ENCODE data around the gene SPESP1.

Gene SPESP1

GRCh38 chr15:68930268-68931022, at the start of gene SPESP1:
TSS of gene SPESP1 (plus strand) at chr15:68930525. CDS start at chr15:68930654, 129 bp downstream.
- DNase-seq (ENCODE audit: low spot score), result peak; percentile 60

GRCh38 chr15:68885070-68885469, 45.3 kb upstream of the SPESP1 start:
- peak; percentile 21 for DNase-seq (ENCODE audit: low spot score)

- DNase-seq (ENCODE audit: low spot score), result no peak
These were observed 43.2 kb upstream of the SPESP1 start for GRCh38 chr15:68887120-68887519.

GRCh38 chr15:68887819-68888218, 42.5 kb upstream of the SPESP1 start:
- no peak for DNase-seq (ENCODE audit: low spot score)

GRCh38 chr15:68888419-68888818, 41.9 kb upstream of the SPESP1 start:
- DNase-seq (ENCODE audit: low spot score), result no peak

DNA sequence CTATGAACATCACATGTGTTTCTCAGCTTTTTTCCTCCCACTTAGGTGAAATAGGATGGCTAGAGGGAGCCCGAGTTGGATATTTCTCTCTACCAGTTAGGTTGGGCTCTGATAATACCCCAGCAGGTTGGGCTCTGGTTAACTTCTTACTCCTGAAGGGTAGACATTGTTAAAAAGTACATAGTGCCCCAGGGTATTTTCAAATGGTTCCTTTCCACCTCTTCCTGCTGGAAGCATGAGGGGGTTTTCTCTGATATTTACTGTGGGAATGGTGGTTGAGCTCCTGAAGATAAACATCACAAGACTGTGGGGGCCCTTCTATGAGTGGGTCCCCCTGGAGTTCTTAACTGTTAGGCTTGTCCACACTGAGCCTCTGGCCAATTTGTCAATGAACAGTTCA, 36.1 kb upstream of the SPESP1 start:
- no peak for DNase-seq (ENCODE audit: low spot score)

GRCh38 chr15:68896178-68896577, 34.1 kb upstream of the SPESP1 start:
- no peak for DNase-seq (ENCODE audit: low spot score)

- DNase-seq (ENCODE audit: low spot score), result no peak
These were observed 33.3 kb upstream of the SPESP1 start for GRCh38 chr15:68897016-68897415.

DNA sequence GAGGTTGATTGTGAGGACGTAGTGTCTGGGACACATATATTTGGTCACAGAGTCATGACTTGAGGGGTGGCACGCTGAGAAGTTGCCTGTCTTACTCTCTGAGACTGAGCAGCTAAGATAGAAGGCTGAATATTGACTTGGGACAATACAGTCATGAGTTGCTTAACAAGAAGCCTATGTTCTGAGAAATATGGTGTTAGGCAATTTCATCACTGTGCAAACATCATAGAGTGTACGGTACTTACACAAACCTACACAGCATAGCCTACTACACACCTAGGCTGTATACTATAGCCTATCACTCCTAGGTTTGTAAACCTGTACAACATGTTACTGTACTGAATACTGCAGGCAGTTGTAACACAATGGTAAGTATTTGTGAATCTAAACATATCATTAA, 30.3 kb upstream of the SPESP1 start:
- no peak for DNase-seq (ENCODE audit: low spot score)

- DNase-seq (ENCODE audit: low spot score), result no peak
These were observed 22.9 kb upstream of the SPESP1 start for GRCh38 chr15:68907396-68907923.

DNA sequence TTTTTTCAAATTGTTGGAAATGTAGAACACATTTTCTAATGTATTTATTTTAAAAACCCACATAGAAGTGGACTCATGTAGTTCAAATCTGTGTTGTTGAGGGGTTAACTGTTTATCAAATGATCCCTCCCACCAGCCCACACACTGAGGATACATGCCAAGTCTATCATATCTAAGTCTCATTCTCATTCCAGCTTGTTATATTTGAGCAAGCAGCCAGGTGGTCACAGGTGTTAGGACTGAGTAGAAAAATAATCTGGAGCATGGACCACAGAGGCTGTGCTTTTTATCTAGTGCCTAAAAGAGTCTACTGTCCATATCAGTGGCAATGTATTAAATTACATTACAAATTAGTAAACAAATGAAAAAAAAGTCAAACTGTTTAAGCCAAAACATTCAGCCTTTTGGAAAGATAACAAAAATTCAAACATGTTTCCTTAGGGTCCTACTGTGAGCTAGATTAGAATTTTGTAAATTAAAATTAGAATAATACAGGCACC, 20.7 kb upstream of the SPESP1 start:
- no peak for DNase-seq (ENCODE audit: low spot score)

DNA sequence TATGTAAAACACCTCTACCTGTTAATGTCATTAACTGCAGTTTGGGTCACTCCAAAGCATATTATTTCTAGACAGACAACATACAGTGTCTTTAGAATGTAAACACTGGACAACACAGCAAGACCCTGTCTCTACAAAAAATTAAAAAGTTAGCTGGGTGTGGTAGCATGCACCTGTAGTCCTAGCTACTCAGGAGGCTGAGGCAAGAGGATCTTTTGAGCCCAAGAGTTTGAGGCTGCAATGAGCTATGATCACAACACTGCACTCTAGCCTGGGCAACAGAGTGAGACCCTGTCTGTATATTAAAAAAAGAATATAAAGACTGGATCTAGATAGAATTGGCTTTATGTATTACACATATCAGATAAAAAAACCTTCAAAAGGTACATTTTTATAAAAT, 20.0 kb upstream of the SPESP1 start:
- no peak for DNase-seq (ENCODE audit: low spot score)

DNA sequence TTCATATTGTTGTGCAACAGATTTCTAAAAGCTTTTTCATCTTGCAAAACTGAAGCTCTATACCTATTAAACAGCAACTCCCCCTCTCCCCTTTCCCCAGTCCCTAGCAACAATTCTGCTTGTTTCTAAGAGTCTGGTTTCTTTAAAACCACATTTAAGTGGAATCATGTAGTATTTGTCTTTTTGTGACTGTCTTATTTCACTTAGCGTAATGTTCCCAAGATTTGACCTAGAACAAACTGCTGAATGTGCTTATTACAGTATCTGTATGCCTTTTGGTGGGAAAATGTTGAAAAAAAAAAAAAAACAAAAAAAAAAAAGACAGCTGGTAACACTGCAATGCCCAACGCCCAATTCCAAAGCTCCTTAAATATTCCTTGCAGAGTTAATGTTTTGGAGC, 19.5 kb upstream of the SPESP1 start:
- no peak for DNase-seq (ENCODE audit: low spot score)

- no peak for DNase-seq (ENCODE audit: low spot score)
These were observed 8.4 kb upstream of the SPESP1 start for GRCh38 chr15:68921926-68922325.

GRCh38 chr15:68924866-68925560, 5.3 kb upstream of the SPESP1 start:
- peak; percentile 73 for DNase-seq (ENCODE audit: low spot score)

DNA sequence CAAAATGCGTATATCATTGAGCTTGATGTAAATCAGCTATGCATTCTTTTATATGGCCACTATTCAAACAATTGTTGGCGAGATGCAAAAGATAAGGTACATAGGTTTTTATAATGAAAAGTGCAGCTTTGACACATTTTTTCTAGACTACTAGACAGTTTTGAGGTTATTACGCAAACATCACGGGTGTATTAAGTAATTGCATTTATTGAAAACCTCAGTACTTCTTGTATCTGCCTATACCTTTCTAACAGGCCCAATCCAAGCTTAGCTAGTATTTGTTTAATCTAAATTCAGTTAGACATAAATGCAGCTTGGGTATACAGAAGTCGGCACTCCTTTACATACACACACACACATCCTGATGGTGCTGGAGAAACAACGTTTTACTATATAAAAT, 2.7 kb downstream of the SPESP1 start:
- DNase-seq (ENCODE audit: low spot score), result no peak

DNA sequence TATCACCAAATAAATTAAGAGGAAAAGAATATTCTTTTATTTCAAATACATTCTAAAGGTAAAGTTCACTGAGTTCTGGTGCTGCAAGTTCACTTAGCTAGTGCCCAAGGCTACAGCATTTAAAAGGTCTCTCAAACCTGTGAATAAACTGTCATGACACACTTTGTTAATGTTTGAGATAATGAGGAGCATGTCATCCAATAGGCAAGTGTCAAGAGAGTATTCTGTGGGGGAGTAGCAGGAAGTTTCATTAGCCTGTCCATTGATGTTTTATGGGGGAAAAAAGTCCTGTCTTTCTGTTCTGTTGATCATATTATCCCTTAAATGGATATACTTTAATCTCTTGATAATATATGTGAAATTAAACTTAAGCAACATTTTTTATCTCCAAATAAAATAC, 4.0 kb downstream of the SPESP1 start:
- DNase-seq (ENCODE audit: low spot score), result peak; percentile 1

DNA sequence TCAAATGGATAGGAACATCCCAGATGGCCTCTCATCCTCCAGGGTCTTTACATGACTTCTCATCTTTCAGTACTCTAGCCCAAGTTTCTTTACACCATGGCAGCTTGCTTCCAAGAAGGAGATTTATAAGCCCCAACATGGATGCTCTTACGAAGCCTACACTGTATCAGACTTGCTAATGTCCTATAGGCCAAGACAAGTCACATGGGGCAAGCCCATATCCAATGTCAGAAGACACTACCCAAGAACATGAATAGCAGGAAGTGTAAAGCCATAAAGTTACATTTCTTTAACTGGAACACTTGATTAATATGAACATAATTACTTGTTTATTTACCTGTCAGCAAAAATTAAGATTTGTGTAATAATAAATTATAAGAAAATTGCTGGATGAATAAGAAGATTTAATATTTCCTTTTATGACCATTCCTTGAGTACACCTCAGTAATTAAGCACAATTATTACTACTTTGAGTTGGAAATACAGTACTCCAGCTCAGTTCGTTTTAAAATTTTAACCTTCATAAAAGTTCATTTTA, 5.1 kb downstream of the SPESP1 start:
- DNase-seq (ENCODE audit: low spot score), result no peak

DNA sequence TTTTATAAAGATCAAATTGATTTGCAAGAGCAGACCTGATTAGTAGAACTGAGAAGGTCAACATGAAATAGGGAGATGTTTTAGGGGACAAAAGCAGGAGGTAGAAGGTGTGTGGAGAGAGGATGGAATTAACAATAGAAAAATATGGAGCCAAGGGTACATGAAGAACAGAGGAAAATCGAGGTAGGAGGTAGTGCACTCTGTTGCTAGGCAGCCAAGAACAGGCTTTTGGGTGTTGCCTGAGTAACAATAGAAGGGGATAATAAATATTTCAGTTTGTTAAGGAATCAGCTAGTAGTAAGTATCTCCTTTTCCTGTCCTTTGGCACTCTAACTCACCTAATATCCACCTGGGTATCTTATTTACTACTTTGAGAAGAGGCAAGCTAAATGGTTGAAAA, 9.2 kb downstream of the SPESP1 start:
- no peak for DNase-seq (ENCODE audit: low spot score)

GRCh38 chr15:68951813-68952212, 21.5 kb downstream of the SPESP1 start:
- no peak for DNase-seq (ENCODE audit: low spot score)

GRCh38 chr15:68957696-68958095, 27.4 kb downstream of the SPESP1 start:
- DNase-seq (ENCODE audit: low spot score), result no peak

DNA sequence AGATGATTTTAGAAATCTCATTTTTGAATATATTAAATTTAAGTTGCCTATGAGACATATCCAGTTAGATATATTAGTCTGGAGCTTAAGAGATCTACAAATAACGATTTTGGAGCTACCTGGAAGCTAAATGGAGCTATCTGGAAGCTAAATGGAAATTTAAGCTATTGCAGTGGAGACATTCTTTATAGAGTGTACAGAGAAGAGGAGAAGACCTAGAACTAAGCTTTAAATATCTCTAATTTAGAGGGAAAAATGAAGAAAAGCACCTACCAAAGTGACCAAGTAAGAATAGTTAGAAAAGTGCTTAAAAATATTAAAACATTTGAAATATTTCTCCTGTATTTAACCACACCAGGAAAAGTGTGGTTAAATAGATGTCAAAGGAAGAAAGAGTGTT, 28.3 kb downstream of the SPESP1 start:
- no peak for DNase-seq (ENCODE audit: low spot score)

GRCh38 chr15:68962465-68962864, 32.1 kb downstream of the SPESP1 start:
- DNase-seq (ENCODE audit: low spot score), result no peak

All from kidney tubule cell (primary cell).